Liver (tissue), 9 donors: ENCODE measurements around the gene CCBE1. TPM values are rescaled to one million over a fixed set of nuclear protein-coding genes. Genes with fewer than 3 reads are reported as not detected.

ENCODE experiments used
- DNase-seq: peaks from one replicate; pipeline ENCODE4 v3.0.0-alpha.2; 2017; ENCODE audit warnings: low spot score
- H3K27ac ChIP-seq, 2 donors: one replicate each; pipeline ENCODE4 v1.7.0; 2013; ENCODE audit warnings: inconsistent platforms in 2 of 2, low read length in 2 of 2, control low read depth in 1 of 2, low read depth in 1 of 2, mild to moderate bottlenecking in 1 of 2
- H3K27me3 ChIP-seq, 4 donors: one replicate each; pipeline versions ENCODE4 v1.6.1 to v1.7.0; 2013; ENCODE audit warnings: low read length in 3 of 4, inconsistent platforms in 1 of 4, mild to moderate bottlenecking in 1 of 4, moderate library complexity in 1 of 4; ENCODE audit not compliant: control insufficient read depth in 4 of 4, insufficient read depth in 4 of 4
- H3K36me3 ChIP-seq, 4 donors: one replicate each; pipeline versions ENCODE4 v1.6.1 to v1.7.0; 2013; ENCODE audit warnings: low read length in 3 of 4, mild to moderate bottlenecking in 3 of 4, low read depth in 1 of 4, moderate library complexity in 1 of 4; ENCODE audit not compliant: control insufficient read depth in 4 of 4, insufficient read depth in 3 of 4
- H3K4me1 ChIP-seq, 4 donors: one replicate each; pipeline versions ENCODE4 v1.6.1 to v1.7.0; 2013; ENCODE audit warnings: low read length in 3 of 4, mild to moderate bottlenecking in 3 of 4, moderate library complexity in 1 of 4; ENCODE audit not compliant: control insufficient read depth in 4 of 4, insufficient read depth in 4 of 4
- H3K4me3 ChIP-seq, 3 donors: one replicate each; pipeline versions ENCODE4 v1.6.1 to v1.7.0; 2013; ENCODE audit warnings: low read length in 3 of 3, control low read depth in 1 of 3, low read depth in 1 of 3, mild to moderate bottlenecking in 1 of 3
- H3K9ac ChIP-seq, 2 donors: one replicate each; pipeline ENCODE4 v1.7.0; 2013; ENCODE audit warnings: low read length in 2 of 2, mild to moderate bottlenecking in 2 of 2, moderate library complexity in 2 of 2, control low read depth in 1 of 2, low read depth in 1 of 2
- H3K9me3 ChIP-seq, 4 donors: one replicate each; pipeline versions ENCODE4 v1.6.1 to v1.7.0; 2013; ENCODE audit warnings: low read length in 3 of 4; ENCODE audit not compliant: control insufficient read depth in 4 of 4
- EGR1 ChIP-seq, 2 donors: IDR thresholded peaks; 2 replicates each; pipeline ENCODE4 v1.6.1; 2016 to 2018; ENCODE audit warnings: antibody characterized with exemption in 2 of 2, low read depth in 2 of 2
- FOXA1 ChIP-seq: IDR thresholded peaks from 2 replicates; pipeline ENCODE4 v1.6.1; 2016; ENCODE audit warnings: antibody characterized with exemption
- FOXA2 ChIP-seq: IDR thresholded peaks from 2 replicates; pipeline ENCODE4 v1.6.1; 2016; ENCODE audit warnings: antibody characterized with exemption
- GABPA ChIP-seq, 2 donors: IDR thresholded peaks in 1 of 2; conservative IDR thresholded peaks in 1 of 2; 2 replicates each; pipeline ENCODE4 v1.6.1; 2016; ENCODE audit warnings: antibody characterized with exemption in 2 of 2, mild to moderate bottlenecking in 1 of 2, moderate library complexity in 1 of 2
- HNF4A ChIP-seq, 2 donors: conservative IDR thresholded peaks; 2 replicates each; pipeline ENCODE4 v1.6.1; 2016; ENCODE audit warnings: antibody characterized with exemption in 2 of 2, mild to moderate bottlenecking in 2 of 2
- HNF4G ChIP-seq: IDR thresholded peaks from 2 replicates; pipeline ENCODE4 v1.6.1; 2016; ENCODE audit warnings: antibody characterized with exemption
- MAX ChIP-seq: IDR thresholded peaks from 2 replicates; pipeline ENCODE4 v1.6.1; 2016; ENCODE audit warnings: antibody characterized with exemption
- NR2F2 ChIP-seq: IDR thresholded peaks from 2 replicates; pipeline ENCODE4 v1.6.1; 2016; ENCODE audit warnings: antibody characterized with exemption
- RAD21 ChIP-seq, 2 donors: IDR thresholded peaks; 2 replicates each; pipeline ENCODE4 v1.6.1; 2016; ENCODE audit warnings: antibody characterized with exemption in 2 of 2, mild to moderate bottlenecking in 2 of 2
- RXRA ChIP-seq, 2 donors: IDR thresholded peaks; 2 replicates each; pipeline ENCODE4 v1.6.1; 2017 to 2018; ENCODE audit warnings: antibody characterized with exemption in 2 of 2, mild to moderate bottlenecking in 1 of 2
- SP1 ChIP-seq: IDR thresholded peaks from 2 replicates; pipeline ENCODE4 v1.6.1; 2018; ENCODE audit warnings: antibody characterized with exemption, mild to moderate bottlenecking
- TAF1 ChIP-seq: conservative IDR thresholded peaks from 2 replicates; pipeline ENCODE4 v1.6.1; 2016; ENCODE audit warnings: antibody characterized with exemption, mild to moderate bottlenecking
- YY1 ChIP-seq: IDR thresholded peaks from 2 replicates; pipeline ENCODE4 v1.6.1; 2016; ENCODE audit warnings: antibody characterized with exemption, mild to moderate bottlenecking
- ZBTB33 ChIP-seq: IDR thresholded peaks from 2 replicates; pipeline ENCODE4 v1.6.1; 2016; ENCODE audit warnings: antibody characterized with exemption
- WGBS: extraction: QIAGEN DNeasy Blood & Tissue Kit; methylation state at CpG from one replicate; pipeline ENCODE4 v1.1.7; 2013; 5-methylcytosine and 5-hydroxymethylcytosine counted together
- polyA plus RNA-seq, 2 donors: library from polyadenylated mRNA; stranded (reverse) in 1 of 2; unstranded in 1 of 2; fragments of 200-250 nt in 1 of 2; fragments of >200 nt in 1 of 2; fragmentation: Nextera tagmentation in 1 of 2; extraction: Ambion mirVana in 1 of 2; gene quantifications; one replicate each; pipeline versions ENCODE4 v1.2.1 to v1.2.3, GENCODE V29; 2013 to 2015
- total RNA-seq, 2 donors: library from RNA; depleted of rRNA; stranded (reverse); fragments of >200 nt; gene quantifications; one replicate each; pipeline ENCODE4 v1.2.3, GENCODE V29; 2014
- TF ChIP-seq, protein P1 (sequence below): IDR thresholded peaks from 2 replicates; pipeline ENCODE4 v1.6.1; 2016; ENCODE audit warnings: antibody characterized with exemption
- TF ChIP-seq, protein P2 (sequence below): IDR thresholded peaks from 2 replicates; pipeline ENCODE4 v1.6.1; 2016; ENCODE audit warnings: antibody characterized with exemption, mild to moderate bottlenecking
- TF ChIP-seq, protein P3 (sequence below): fragments of 150-350 bp; IDR thresholded peaks from 2 replicates; pipeline ENCODE4 v1.5.1; 2017; ENCODE audit warnings: improper control_type of control experiment, low read depth, low read length; ENCODE audit not compliant: missing input control
- donor health status: healthy.
- donor health status: healthy.
- donor health status: healthy.
- donor health status: healthy.
- donor health status: healthy.

CCBE1 gene
- total and polyA plus RNA-seq, 4 donors, result 1.8 to 2.6 (median 2.2) TPM

DNA sequence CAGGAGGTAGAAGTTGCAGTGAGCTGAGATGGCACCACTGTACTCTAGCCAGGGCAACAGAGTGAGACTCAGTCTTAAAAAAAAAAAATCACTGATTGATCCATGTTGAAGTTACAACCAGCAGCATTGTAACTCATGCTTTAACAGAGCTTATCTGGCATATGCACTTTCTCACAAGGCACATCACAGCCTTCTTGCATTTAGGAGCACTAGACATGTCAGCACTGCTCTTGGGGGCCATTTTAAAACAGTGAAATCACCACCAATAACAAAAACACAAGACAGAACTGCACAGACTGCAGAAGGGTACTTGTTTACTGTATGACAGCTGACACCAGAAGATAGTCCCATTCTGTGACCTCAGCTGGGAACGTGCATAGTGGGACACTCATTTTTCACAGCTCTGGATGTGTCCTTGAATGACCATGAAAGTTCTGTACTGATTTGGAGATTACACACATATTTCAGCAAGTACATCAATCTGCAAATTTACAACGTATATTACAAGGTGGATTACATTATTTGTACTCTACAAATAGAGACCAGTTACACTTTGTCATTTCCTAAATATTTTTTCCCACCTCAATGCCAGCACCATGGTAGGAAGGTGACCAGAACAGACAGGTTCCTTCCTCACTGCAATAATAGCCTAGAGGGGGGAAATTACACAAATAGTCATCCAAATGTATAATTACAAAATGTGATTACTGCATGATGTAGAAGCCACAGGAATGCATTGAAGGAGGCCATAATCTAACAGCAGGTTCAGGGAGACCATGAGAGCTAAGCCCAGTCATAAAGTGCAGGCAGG, 35.1 kb downstream of the CCBE1 start (continued):
- TF ChIP-seq EGR1 (IDR thresholded peaks at IDR 0.05; ENCODE audit: low read depth in 2 of 2) (no peak), RXRA (IDR thresholded peaks at IDR 0.05) (no peak), HNF4A (conservative IDR thresholded peaks at IDR 0.05) (no peak), NR2F2 (no peak), MAX (no peak), GABPA (IDR thresholded peaks at IDR 0.05 in 1 of 2, conservative IDR thresholded peaks at IDR 0.05 in 1 of 2) (no peak), FOXA1 (no peak)
- TF ChIP-seq, protein P1, sequence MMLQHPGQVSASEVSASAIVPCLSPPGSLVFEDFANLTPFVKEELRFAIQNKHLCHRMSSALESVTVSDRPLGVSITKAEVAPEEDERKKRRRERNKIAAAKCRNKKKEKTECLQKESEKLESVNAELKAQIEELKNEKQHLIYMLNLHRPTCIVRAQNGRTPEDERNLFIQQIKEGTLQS, result no peak

DNA sequence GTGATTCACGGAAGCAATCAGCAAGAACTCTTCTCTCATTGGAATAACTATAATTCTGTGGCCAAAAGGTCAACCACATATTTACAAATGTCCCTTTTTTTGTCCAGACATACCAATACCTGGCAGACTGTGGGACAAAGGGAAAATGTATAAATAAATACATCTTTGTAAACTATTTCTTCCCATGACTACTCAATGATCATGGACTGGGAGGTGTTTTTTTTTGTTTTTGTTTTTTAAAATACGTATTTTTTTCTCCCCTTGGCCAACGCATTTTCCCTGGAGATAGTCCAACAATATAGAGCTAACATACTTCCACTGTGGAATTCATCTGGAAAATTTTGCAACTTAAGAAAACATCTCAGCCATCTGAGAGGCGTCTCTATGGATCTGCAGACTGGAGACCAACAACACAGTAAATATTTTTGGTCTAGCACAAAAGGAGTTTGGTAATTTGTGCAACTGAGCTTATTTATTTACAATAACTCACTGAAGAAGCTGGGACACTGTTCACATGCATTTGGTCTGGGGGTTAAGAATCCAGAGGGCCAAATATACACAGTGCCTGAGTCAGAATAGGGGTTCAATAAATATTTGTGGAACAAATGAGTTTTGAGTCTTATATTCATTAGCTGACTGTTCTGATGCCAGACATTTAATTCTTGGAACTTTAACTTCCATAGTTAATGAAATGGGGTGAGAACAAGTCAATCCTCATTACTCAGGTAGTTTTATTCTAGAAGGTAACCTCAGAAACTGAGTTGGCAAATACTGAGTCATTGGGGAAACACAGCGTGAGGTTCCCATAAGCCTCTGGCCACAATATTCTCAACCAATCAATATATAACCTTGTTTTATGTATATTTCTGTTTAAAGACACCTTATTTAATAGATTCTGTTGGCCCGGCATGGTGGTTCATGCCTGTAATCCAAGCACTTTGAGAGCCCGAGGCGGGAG, 36.2 kb downstream of the CCBE1 start:
- Histone ChIP-seq H3K27ac (no peak overlapping the region), H3K27me3 (peaks cover 0 to 4% (median 0%) of the 10 kb centered on the region in 4 donors), H3K4me3 (no peak overlapping the region)

DNA sequence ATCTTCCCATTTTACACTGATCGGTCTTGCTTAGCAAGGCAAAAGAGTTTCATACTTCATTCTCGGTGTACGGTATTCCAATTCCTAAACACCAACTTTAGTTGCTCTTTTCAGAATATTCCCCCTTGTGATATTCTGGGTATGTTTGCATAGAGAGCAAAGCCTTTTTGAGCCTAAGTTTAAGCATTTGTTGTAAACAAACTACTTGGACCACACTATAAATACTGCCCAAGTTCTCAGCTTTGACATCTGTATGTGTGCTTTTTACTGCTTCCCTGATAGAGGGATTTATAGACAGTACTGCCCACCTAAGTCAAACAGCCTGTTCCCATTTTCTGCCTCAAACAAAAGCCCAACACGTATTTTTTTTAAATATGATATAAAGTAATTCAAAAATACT, 36.9 kb downstream of the CCBE1 start:
- H3K36me3 ChIP-seq, result no peaks in the 10 kb centered on the region
- no peak overlapping the region for H3K4me3 ChIP-seq
- DNase-seq, result no peak
- no peaks in the 10 kb centered on the region for H3K4me1 ChIP-seq
- TF ChIP-seq, protein P2, sequence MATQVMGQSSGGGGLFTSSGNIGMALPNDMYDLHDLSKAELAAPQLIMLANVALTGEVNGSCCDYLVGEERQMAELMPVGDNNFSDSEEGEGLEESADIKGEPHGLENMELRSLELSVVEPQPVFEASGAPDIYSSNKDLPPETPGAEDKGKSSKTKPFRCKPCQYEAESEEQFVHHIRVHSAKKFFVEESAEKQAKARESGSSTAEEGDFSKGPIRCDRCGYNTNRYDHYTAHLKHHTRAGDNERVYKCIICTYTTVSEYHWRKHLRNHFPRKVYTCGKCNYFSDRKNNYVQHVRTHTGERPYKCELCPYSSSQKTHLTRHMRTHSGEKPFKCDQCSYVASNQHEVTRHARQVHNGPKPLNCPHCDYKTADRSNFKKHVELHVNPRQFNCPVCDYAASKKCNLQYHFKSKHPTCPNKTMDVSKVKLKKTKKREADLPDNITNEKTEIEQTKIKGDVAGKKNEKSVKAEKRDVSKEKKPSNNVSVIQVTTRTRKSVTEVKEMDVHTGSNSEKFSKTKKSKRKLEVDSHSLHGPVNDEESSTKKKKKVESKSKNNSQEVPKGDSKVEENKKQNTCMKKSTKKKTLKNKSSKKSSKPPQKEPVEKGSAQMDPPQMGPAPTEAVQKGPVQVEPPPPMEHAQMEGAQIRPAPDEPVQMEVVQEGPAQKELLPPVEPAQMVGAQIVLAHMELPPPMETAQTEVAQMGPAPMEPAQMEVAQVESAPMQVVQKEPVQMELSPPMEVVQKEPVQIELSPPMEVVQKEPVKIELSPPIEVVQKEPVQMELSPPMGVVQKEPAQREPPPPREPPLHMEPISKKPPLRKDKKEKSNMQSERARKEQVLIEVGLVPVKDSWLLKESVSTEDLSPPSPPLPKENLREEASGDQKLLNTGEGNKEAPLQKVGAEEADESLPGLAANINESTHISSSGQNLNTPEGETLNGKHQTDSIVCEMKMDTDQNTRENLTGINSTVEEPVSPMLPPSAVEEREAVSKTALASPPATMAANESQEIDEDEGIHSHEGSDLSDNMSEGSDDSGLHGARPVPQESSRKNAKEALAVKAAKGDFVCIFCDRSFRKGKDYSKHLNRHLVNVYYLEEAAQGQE, result no peak
- TF ChIP-seq MAX, result no peak
- TF ChIP-seq FOXA1, result no peak
- no peak for TF ChIP-seq ZBTB33
- TF ChIP-seq HNF4A (conservative IDR thresholded peaks at IDR 0.05), result no peak
- no peak for TF ChIP-seq RAD21 (IDR thresholded peaks at IDR 0.05)
- no peak for TF ChIP-seq YY1
- TF ChIP-seq SP1, result no peak
- no peak for TF ChIP-seq HNF4G
- no peak for TF ChIP-seq GABPA (IDR thresholded peaks at IDR 0.05 in 1 of 2, conservative IDR thresholded peaks at IDR 0.05 in 1 of 2)
- TF ChIP-seq FOXA2, result no peak
- no peak for TF ChIP-seq NR2F2
- TF ChIP-seq RXRA (IDR thresholded peaks at IDR 0.05), result no peak
- TF ChIP-seq TAF1, result no peak
- TF ChIP-seq, protein P1, result no peak
- TF ChIP-seq EGR1 (IDR thresholded peaks at IDR 0.05; ENCODE audit: low read depth in 2 of 2), result no peak
- TF ChIP-seq, protein P3, sequence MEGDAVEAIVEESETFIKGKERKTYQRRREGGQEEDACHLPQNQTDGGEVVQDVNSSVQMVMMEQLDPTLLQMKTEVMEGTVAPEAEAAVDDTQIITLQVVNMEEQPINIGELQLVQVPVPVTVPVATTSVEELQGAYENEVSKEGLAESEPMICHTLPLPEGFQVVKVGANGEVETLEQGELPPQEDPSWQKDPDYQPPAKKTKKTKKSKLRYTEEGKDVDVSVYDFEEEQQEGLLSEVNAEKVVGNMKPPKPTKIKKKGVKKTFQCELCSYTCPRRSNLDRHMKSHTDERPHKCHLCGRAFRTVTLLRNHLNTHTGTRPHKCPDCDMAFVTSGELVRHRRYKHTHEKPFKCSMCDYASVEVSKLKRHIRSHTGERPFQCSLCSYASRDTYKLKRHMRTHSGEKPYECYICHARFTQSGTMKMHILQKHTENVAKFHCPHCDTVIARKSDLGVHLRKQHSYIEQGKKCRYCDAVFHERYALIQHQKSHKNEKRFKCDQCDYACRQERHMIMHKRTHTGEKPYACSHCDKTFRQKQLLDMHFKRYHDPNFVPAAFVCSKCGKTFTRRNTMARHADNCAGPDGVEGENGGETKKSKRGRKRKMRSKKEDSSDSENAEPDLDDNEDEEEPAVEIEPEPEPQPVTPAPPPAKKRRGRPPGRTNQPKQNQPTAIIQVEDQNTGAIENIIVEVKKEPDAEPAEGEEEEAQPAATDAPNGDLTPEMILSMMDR, result no peak
- WGBS, result 62% methylated on average over 4 of the region's 4 CpGs
- H3K9me3 ChIP-seq, result no peaks in the 10 kb centered on the region
- H3K27me3 ChIP-seq, result peaks cover 0 to 4% (median 0%) of the 10 kb centered on the region in 4 donors
- no peak overlapping the region for H3K27ac ChIP-seq
- no peak overlapping the region for H3K9ac ChIP-seq

More for the DNA sequence above, 36.2 kb downstream of the CCBE1 start:
- TF ChIP-seq FOXA1 (no peak), HNF4G (no peak)
- Histone ChIP-seq H3K36me3 (no peaks in the 10 kb centered on the region), H3K4me1 (no peaks in the 10 kb centered on the region), H3K9me3 (no peaks in the 10 kb centered on the region), H3K9ac (no peak overlapping the region)
- DNase-seq, result no peak
- whole genome bisulfite sequencing, result 69% methylated on average over 8 of the region's 8 CpGs
